Osteocyte (in vitro differentiated cells): Measurements from ENCODE around the gene AMT. TPM values are rescaled to one million over a fixed set of nuclear protein-coding genes. Genes with fewer than 3 reads are reported as not detected.
"Not testable (repeated sequence)": the region's sequence is repeated elsewhere in the genome, so short reads cannot be mapped to it uniquely, and the experiment has no call there.

Experiments used
- DNase-seq: peaks from one replicate; pipeline ENCODE4 v3.0.0; 2021; ENCODE audit warnings: mixed read lengths; ENCODE audit not compliant: unreplicated experiment; ENCODE audit errors: extremely low spot score
- H3K27ac Mint-ChIP-seq: one replicate; pipeline ENCODE4 v1.8.0; 2021; ENCODE audit warnings: mild to moderate bottlenecking, mixed read lengths; ENCODE audit not compliant: unreplicated experiment
- H3K27me3 Mint-ChIP-seq: one replicate; pipeline ENCODE4 v1.8.0; 2021; ENCODE audit warnings: mixed read lengths; ENCODE audit not compliant: unreplicated experiment
- H3K36me3 Mint-ChIP-seq: one replicate; pipeline ENCODE4 v1.8.0; 2021; ENCODE audit warnings: mixed read lengths; ENCODE audit not compliant: unreplicated experiment
- H3K4me1 Mint-ChIP-seq: one replicate; pipeline ENCODE4 v1.8.0; 2021; ENCODE audit warnings: mixed read lengths; ENCODE audit not compliant: unreplicated experiment
- H3K4me3 Mint-ChIP-seq: one replicate; pipeline ENCODE4 v1.8.0; 2021; ENCODE audit warnings: mild to moderate bottlenecking, moderate library complexity, mixed read lengths; ENCODE audit not compliant: unreplicated experiment
- H3K9me3 Mint-ChIP-seq: one replicate; pipeline ENCODE4 v1.8.0; 2021; ENCODE audit warnings: mixed read lengths; ENCODE audit not compliant: unreplicated experiment
- total RNA-seq: library from RNA; stranded (reverse); gene quantifications from 2 replicates; pipeline ENCODE4 v1.2.1, GENCODE V29; 2021
- TF ChIP-seq, protein P1 (sequence below): fragments of 200-600 bp; sonication (generic); IDR thresholded peaks from 2 replicates; pipeline ENCODE4 v1.5.0; 2021; ENCODE audit warnings: antibody characterized with exemption, mild to moderate bottlenecking, moderate library complexity

Gene AMT
- total RNA-seq, 1 donor from 2014 or later = 9.4 TPM

DNA sequence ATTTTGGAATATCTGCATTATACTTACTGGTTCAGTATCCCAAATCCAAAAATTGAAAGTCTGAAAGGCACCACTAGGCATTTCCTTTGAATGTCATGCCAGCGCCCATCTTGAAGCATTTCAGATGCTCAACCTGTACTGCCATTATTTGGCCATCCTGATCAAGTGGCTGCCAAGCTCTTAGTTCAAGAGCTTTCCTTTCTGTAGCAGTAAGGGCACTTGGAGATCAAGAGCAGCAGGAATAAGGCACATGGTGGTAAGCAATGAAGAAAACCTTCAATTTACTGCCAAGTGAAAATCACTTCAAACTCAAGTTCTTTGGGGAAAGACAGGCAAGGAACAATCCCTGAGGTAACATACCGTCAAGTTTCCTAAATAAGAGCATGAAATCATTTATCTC, 20.5 kb downstream of the AMT start:
- no peaks in the 10 kb centered on the region for H3K9me3 Mint-ChIP-seq
- no peaks in the 10 kb centered on the region for H3K27me3 Mint-ChIP-seq
- H3K4me1 Mint-ChIP-seq = peaks cover 43% of the 10 kb centered on the region
- DNase-seq = no peak
- no peak overlapping the region for H3K4me3 Mint-ChIP-seq
- H3K36me3 Mint-ChIP-seq = peaks cover 9% of the 10 kb centered on the region
- TF ChIP-seq, protein P1, sequence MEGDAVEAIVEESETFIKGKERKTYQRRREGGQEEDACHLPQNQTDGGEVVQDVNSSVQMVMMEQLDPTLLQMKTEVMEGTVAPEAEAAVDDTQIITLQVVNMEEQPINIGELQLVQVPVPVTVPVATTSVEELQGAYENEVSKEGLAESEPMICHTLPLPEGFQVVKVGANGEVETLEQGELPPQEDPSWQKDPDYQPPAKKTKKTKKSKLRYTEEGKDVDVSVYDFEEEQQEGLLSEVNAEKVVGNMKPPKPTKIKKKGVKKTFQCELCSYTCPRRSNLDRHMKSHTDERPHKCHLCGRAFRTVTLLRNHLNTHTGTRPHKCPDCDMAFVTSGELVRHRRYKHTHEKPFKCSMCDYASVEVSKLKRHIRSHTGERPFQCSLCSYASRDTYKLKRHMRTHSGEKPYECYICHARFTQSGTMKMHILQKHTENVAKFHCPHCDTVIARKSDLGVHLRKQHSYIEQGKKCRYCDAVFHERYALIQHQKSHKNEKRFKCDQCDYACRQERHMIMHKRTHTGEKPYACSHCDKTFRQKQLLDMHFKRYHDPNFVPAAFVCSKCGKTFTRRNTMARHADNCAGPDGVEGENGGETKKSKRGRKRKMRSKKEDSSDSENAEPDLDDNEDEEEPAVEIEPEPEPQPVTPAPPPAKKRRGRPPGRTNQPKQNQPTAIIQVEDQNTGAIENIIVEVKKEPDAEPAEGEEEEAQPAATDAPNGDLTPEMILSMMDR = no peak
- no peak overlapping the region for H3K27ac Mint-ChIP-seq

DNA sequence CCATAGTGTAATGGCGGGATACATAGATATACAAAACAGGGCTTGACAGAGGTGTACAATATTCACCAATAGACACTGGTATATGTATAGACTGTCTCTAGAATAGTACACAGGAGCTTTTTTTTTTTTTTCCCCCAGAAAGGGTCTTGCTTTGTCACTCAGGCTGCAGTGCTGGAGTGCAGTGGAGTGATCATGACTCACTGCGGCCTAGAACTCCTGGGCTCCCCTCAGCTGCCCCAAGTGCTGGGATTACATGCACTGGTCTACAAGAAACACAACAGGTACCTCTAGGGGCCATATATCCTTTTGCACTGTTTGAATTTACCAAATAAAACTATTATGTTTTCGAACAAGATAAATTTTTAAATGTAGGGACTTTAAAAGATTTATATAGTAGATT, 22.8 kb downstream of the AMT start:
- Mint-ChIP-seq H3K27me3 (no peaks in the 10 kb centered on the region), H3K4me3 (no peak overlapping the region), H3K36me3 (peaks cover 12% of the 10 kb centered on the region), H3K27ac (peak overlapping the region; percentile 59), H3K4me1 (peaks cover 34% of the 10 kb centered on the region), H3K9me3 (no peaks in the 10 kb centered on the region)
- DNase-seq = no peak
- TF ChIP-seq, protein P1 = no peak

DNA sequence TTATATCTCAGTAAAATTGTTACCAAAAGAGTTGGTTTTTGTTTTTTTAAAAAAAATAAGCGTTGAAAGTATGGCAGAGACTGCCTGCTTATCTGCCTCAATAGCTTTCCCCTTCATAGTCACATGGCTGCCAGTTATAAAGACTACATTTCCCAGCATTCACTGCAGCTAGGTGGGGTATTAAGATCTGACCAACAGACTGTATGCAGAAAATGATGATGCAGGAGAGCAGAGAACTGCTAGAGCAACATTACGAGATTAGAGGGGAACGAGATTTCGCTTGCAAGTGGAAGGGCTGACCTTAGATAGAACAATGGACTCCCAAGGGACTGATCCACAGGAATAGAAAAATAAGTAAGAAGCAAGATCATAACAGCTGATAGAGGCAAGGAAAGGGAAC, 24.8 kb downstream of the AMT start:
- Mint-ChIP-seq H3K9me3 (no peaks in the 10 kb centered on the region), H3K36me3 (peaks cover 12% of the 10 kb centered on the region), H3K27ac (peak overlapping the region; percentile 8), H3K4me3 (no peak overlapping the region), H3K27me3 (no peaks in the 10 kb centered on the region), H3K4me1 (peaks cover 32% of the 10 kb centered on the region)
- DNase-seq = no peak
- TF ChIP-seq, protein P1 = no peak

DNA sequence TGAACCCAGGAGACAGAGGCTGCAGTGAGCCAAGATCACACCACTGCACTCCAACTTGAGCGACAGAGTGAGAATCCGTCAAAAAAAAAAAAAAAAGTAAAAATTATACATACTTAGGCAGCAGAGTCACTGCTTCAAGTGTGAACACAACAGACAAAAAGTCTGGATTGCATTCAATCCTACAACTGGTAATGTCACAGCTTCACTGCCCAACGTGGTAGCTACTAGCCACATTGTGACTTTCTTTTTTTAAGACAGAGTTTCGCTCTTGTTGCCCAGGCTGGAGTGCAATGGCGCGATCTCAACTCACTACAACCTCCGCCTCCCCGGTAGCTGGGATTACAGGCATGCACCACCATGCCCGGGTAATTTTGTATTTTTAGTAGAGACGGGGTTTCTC, 31.0 kb downstream of the AMT start:
- H3K27me3 Mint-ChIP-seq = not testable (repeated sequence)

DNA sequence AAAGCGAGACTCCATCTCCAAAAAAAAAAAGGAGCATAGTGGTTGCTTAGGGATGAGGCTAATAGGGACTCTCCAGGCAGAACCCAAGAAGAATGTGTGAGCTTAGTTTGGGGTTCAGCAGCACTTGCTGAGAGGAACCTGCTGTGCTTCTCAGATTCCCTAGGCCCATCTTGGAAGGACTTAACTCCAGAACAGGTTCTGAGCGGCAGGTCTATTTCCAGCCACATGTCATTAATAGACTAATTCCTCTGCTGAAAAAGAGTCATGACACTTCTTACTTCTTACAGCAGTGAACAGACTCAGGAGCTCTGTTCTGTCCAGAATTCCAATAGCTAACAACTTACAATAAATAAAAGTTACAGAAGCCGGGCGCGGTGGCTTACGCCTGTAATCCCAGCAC, 33.0 kb downstream of the AMT start:
- Mint-ChIP-seq H3K27ac (no peak overlapping the region), H3K27me3 (no peaks in the 10 kb centered on the region), H3K4me1 (peaks cover 26% of the 10 kb centered on the region), H3K9me3 (no peaks in the 10 kb centered on the region), H3K36me3 (peaks cover 6% of the 10 kb centered on the region), H3K4me3 (no peak overlapping the region)
- no peak for DNase-seq
- TF ChIP-seq, protein P1 = no peak

More for the DNA sequence above, 31.0 kb downstream of the AMT start:
- peaks cover 29% of the 10 kb centered on the region for H3K4me1 Mint-ChIP-seq
- not testable (repeated sequence) for H3K9me3 Mint-ChIP-seq, DNase-seq, H3K4me3 Mint-ChIP-seq, H3K27ac Mint-ChIP-seq, H3K36me3 Mint-ChIP-seq

DNA sequence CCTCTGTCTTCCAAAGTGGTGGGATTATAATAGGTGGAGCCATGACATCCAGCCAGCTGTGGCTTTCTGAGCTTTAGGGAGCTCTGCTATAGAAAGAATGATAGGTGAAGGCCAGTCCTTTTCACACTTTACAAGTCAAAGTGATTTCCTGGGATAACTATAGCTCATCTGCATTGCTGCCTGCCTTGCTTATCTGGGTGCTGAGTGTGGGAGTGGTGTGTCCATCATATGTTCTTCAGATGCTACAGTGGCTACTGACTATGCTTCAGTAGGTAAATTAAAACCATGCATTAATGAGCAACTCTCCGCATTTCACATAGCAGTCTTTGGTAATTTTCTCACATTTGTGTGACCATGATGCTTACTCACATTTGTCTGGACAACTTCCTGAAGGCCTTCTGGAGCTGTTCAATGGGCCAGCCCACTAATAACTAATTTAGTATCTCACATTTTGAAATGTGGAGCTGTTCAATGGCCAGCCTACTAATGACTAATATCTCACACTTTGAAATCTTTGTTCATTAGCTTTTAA, 33.9 kb downstream of the AMT start:
- peaks cover 6% of the 10 kb centered on the region for H3K36me3 Mint-ChIP-seq
- DNase-seq = no peak
- no peak overlapping the region for H3K4me3 Mint-ChIP-seq
- H3K4me1 Mint-ChIP-seq = peaks cover 32% of the 10 kb centered on the region
- TF ChIP-seq, protein P1 = no peak
- H3K27ac Mint-ChIP-seq = no peak overlapping the region
- no peaks in the 10 kb centered on the region for H3K9me3 Mint-ChIP-seq
- no peaks in the 10 kb centered on the region for H3K27me3 Mint-ChIP-seq
